ENCODE results near the gene GGT6.

GRCh38 chr17:4607261-4607741 is 46.9 kb upstream of the GGT6 start:
- TF ChIP-seq CTCF (IDR thresholded peaks at IDR 0.05) (no peak), POLR2A (IDR thresholded peaks at IDR 0.05) (no peak), POLR2AphosphoS5 (IDR thresholded peaks at IDR 0.05) (no peak)
